ENCODE results near the gene PCGF1. TPM values are rescaled to one million over a fixed set of nuclear protein-coding genes. Genes with fewer than 3 reads are reported as not detected.

Gene PCGF1
- polyA plus RNA-seq, 4 donors = 26.4 to 33.3 (median 28.9) TPM

GRCh38 chr2:74538881-74539339 lies 31.4 kb upstream of the PCGF1 start:
- no peak for DNase-seq (ENCODE audit: low read depth in 4 of 4, low spot score in 2 of 4)

- no peak for DNase-seq (ENCODE audit: low read depth in 4 of 4, low spot score in 2 of 4)
Measured at GRCh38 chr2:74537140-74537539, 29.6 kb upstream of the PCGF1 start.

- DNase-seq (ENCODE audit: low read depth in 4 of 4, low spot score in 2 of 4) = no peak
Measured at GRCh38 chr2:74536166-74536950, 28.9 kb upstream of the PCGF1 start.

- no peak for DNase-seq (ENCODE audit: low read depth in 4 of 4, low spot score in 2 of 4)
Measured at GRCh38 chr2:74535440-74535965, 28.0 kb upstream of the PCGF1 start.

- no peak for DNase-seq (ENCODE audit: low read depth in 4 of 4, low spot score in 2 of 4)
Measured at GRCh38 chr2:74534411-74534810, 26.9 kb upstream of the PCGF1 start.

GRCh38 chr2:74533464-74533863 lies 26.0 kb upstream of the PCGF1 start:
- no peak for DNase-seq (ENCODE audit: low read depth in 4 of 4, low spot score in 2 of 4)

GRCh38 chr2:74532222-74532621 lies 24.7 kb upstream of the PCGF1 start:
- DNase-seq (ENCODE audit: low read depth in 4 of 4, low spot score in 2 of 4) = no peak

- DNase-seq (ENCODE audit: low read depth in 4 of 4, low spot score in 2 of 4) = no peak
Measured at GRCh38 chr2:74531666-74532065, 24.2 kb upstream of the PCGF1 start.

GRCh38 chr2:74530239-74531187 lies 23.0 kb upstream of the PCGF1 start:
- no peak for DNase-seq (ENCODE audit: low read depth in 4 of 4, low spot score in 2 of 4)

- peak; percentile 94 to 99 (median 94) for DNase-seq (ENCODE audit: low read depth in 4 of 4, low spot score in 2 of 4)
Measured at GRCh38 chr2:74529357-74530238, 22.1 kb upstream of the PCGF1 start, which contains the start of the genes AUP1 and HTRA2. AUP1 (minus strand) TSS chr2:74529706; CDS start chr2:74529629, 77 bp downstream. HTRA2 (plus strand) TSS chr2:74529933; CDS start chr2:74530007, 74 bp downstream.

- no peak for DNase-seq (ENCODE audit: low read depth in 4 of 4, low spot score in 2 of 4)
Measured at GRCh38 chr2:74528600-74529356, 21.3 kb upstream of the PCGF1 start.

- no peak for DNase-seq (ENCODE audit: low read depth in 4 of 4, low spot score in 2 of 4)
Measured at GRCh38 chr2:74527741-74528140, 20.2 kb upstream of the PCGF1 start.

GRCh38 chr2:74526649-74527230 lies 19.2 kb upstream of the PCGF1 start:
- no peak for DNase-seq (ENCODE audit: low read depth in 4 of 4, low spot score in 2 of 4)

GRCh38 chr2:74525717-74526648 lies 18.5 kb upstream of the PCGF1 start, which contains the start of gene DQX1:
DQX1 (minus strand) TSS chr2:74526231; CDS start chr2:74525729, 502 bp downstream.
- DNase-seq (ENCODE audit: low read depth in 4 of 4, low spot score in 2 of 4) = no peak

- DNase-seq (ENCODE audit: low read depth in 4 of 4, low spot score in 2 of 4) = no peak
Measured at GRCh38 chr2:74524955-74525716, 17.6 kb upstream of the PCGF1 start.

- DNase-seq (ENCODE audit: low read depth in 4 of 4, low spot score in 2 of 4) = no peak
Measured at GRCh38 chr2:74524005-74524404, 16.5 kb upstream of the PCGF1 start.

- no peak for DNase-seq (ENCODE audit: low read depth in 4 of 4, low spot score in 2 of 4)
Measured at GRCh38 chr2:74522516-74522915, 15.0 kb upstream of the PCGF1 start.

Measured in left renal cortex interstitium (tissue), 4 donors.